HEK293 (cell line): ENCODE measurements around the gene PRRC2C.

Experiments used
- CTCF ChIP-seq: fragments of 450-650 bp; formaldehyde crosslinking; IDR thresholded peaks from 2 replicates; pipeline ENCODE4 v1.5.1; 2016; ENCODE audit warnings: missing biosample characterization, missing genetic modification characterization
- REPIN1 ChIP-seq: fragments of 450-650 bp; formaldehyde crosslinking; IDR thresholded peaks from 2 replicates; pipeline ENCODE4 v1.5.1; 2017; ENCODE audit warnings: missing biosample characterization, missing genetic modification characterization, low read depth
- ZBTB11 ChIP-seq: fragments of 450-650 bp; formaldehyde crosslinking; conservative IDR thresholded peaks from 2 replicates; pipeline ENCODE4 v1.5.1; 2016; ENCODE audit warnings: low read depth, missing biosample characterization, missing genetic modification characterization
- ZNF449 ChIP-seq: fragments of 450-650 bp; formaldehyde crosslinking; IDR thresholded peaks from 2 replicates; pipeline ENCODE4 v1.5.1; 2017; ENCODE audit warnings: missing biosample characterization, mild to moderate bottlenecking, missing genetic modification characterization, moderate library complexity

GRCh38 chr1:171507435-171507834, 22.1 kb downstream of the PRRC2C start:
- no peak for TF ChIP-seq CTCF
- no peak for TF ChIP-seq ZNF449 (tag by site-specific recombination)
- TF ChIP-seq REPIN1 (tag by site-specific recombination), result no peak
- TF ChIP-seq ZBTB11 (tag by site-specific recombination), result no peak
